Measurements from ENCODE around the gene IQCE.

DNA sequence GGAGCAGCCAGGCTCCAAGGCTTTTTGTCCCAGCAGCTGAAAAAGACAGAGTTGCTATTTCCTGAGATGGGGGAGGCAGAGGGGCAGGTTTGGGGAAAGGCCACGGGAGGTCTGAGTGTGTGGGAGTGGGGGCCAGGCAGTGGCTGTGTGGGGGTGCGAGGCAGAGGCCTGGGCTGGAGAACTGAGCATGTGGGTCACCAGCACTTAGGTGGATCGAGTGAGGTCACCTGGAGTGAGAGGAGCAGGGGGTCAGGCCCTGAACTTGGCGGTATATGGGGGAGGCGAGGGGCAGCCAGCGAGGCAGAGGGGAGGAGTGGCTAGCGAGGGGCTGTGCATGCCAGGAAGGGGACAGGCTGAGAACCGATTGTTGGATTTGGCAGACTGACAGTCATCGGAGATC, 28.4 kb downstream of the IQCE start:
- TF ChIP-seq CTCF (IDR thresholded peaks at IDR 0.05; ENCODE audit: poor library complexity, severe bottlenecking) (no peak), EP300 (conservative IDR thresholded peaks at IDR 0.05; ENCODE audit: poor library complexity, severe bottlenecking) (no peak)

All from neural cell (in vitro differentiated cells).